HG02938 (cell line): ENCODE measurements around the gene COA8.

Experiments
- ATAC-seq: cut with Tn5 transposase; IDR thresholded peaks from one replicate; pipeline ENCODE4 v1.9.1; 2021; ENCODE audit warnings: mild to moderate bottlenecking, moderate library complexity; ENCODE audit not compliant: unreplicated experiment

COA8 gene

GRCh38 chr14:103535891-103536565, 26.7 kb upstream of the COA8 start:
- ATAC-seq: no peak

GRCh38 chr14:103536693-103537092, 26.1 kb upstream of the COA8 start:
- no peak for ATAC-seq

- no peak for ATAC-seq
These were observed 25.4 kb upstream of the COA8 start for GRCh38 chr14:103537175-103537990.

- no peak for ATAC-seq
These were observed 24.3 kb upstream of the COA8 start for GRCh38 chr14:103538291-103539055.

GRCh38 chr14:103539056-103539825, 23.5 kb upstream of the COA8 start:
- ATAC-seq: no peak

GRCh38 chr14:103540821-103541708, 21.7 kb upstream of the COA8 start:
- no peak for ATAC-seq

GRCh38 chr14:103541709-103542604, 20.8 kb upstream of the COA8 start:
- ATAC-seq: no peak

GRCh38 chr14:103542605-103543088, 20.1 kb upstream of the COA8 start:
- no peak for ATAC-seq

GRCh38 chr14:103543140-103543539, 19.6 kb upstream of the COA8 start:
- no peak for ATAC-seq

- no peak for ATAC-seq
These were observed 18.9 kb upstream of the COA8 start for GRCh38 chr14:103543721-103544387.

- ATAC-seq: no peak
These were observed 18.2 kb upstream of the COA8 start for GRCh38 chr14:103544388-103545218.

- ATAC-seq: no peak
These were observed 17.4 kb upstream of the COA8 start for GRCh38 chr14:103545219-103545914.

GRCh38 chr14:103545915-103546651, 16.7 kb upstream of the COA8 start:
- ATAC-seq: no peak

- ATAC-seq: no peak
These were observed 15.9 kb upstream of the COA8 start for GRCh38 chr14:103546652-103547454.

GRCh38 chr14:103547455-103547940, 15.3 kb upstream of the COA8 start:
- ATAC-seq: no peak
